PC-3 (cell line): ENCODE data around the gene GABBR2. TPM values are rescaled to one million over a fixed set of nuclear protein-coding genes. Genes with fewer than 3 reads are reported as not detected.

Experiments
- ATAC-seq: fragments of 200-7000 bp; cut with Tn5 transposase; 2 replicates; pipeline ENCODE4 v1.9.1; 2020; ENCODE audit warnings: mild to moderate bottlenecking, moderate library complexity
- BruUV-seq: library from RNA; stranded (reverse); fragments of 400-500 nt; replicated peaks from 2 replicates; lab custom pipeline; 2021; lab: Mats Ljungman, UMichigan
- CTCF ChIA-PET: fragments of 300-600 bp; sonication (Branson Sonifier 250); formaldehyde crosslinking; loops from one replicate; lab custom pipeline; 2022; ENCODE audit warnings: antibody characterized with exemption; lab: Charles Lee
- POLR2A ChIA-PET: fragments of 300-600 bp; sonication (Branson Sonifier 250); formaldehyde crosslinking; loops from one replicate; lab custom pipeline; 2022; ENCODE audit warnings: antibody characterized with exemption; ENCODE audit not compliant: unreplicated experiment; lab: Charles Lee
- DNase-seq: peaks from one replicate; pipeline ENCODE4 v3.0.0-alpha.2; 2015
- H2AFZ ChIP-seq: fragments of 300-600 bp; sonication (generic); 2 replicates; pipeline ENCODE4 v1.6.0; 2016; ENCODE audit warnings: antibody characterized with exemption, low read length
- H3F3A ChIP-seq: fragments of 300-600 bp; sonication (generic); one replicate; pipeline ENCODE4 v1.6.0; 2017; ENCODE audit warnings: antibody characterized with exemption, low read length, control low read depth, mild to moderate bottlenecking; ENCODE audit not compliant: unreplicated experiment
- H3K27ac ChIP-seq: fragments of 300-600 bp; sonication (generic); 2 replicates; pipeline ENCODE4 v1.5.1; 2016; ENCODE audit warnings: mild to moderate bottlenecking, low read length
- H3K27me3 ChIP-seq: fragments of 300-600 bp; sonication (generic); 2 replicates; pipeline ENCODE4 v1.6.1; 2016; ENCODE audit warnings: low read length, mixed read lengths
- H3K36me3 ChIP-seq: fragments of 300-600 bp; sonication (generic); 2 replicates; pipeline ENCODE4 v1.6.1; 2016; ENCODE audit warnings: low read depth, mixed run types, low read length, mixed read lengths
- H3K4me1 ChIP-seq: fragments of 300-600 bp; sonication (generic); 2 replicates; pipeline ENCODE4 v1.5.1; 2016; ENCODE audit warnings: low read length; ENCODE audit not compliant: insufficient read depth
- H3K4me2 ChIP-seq: fragments of 300-600 bp; sonication (generic); 2 replicates; pipeline ENCODE4 v1.6.0; 2016; ENCODE audit warnings: low read length
- H3K4me3 ChIP-seq: fragments of 300-600 bp; sonication (generic); 2 replicates; pipeline ENCODE4 v1.5.1; 2016; ENCODE audit warnings: mild to moderate bottlenecking, low read length, mixed read lengths
- H3K79me2 ChIP-seq: fragments of 300-600 bp; sonication (generic); 2 replicates; pipeline ENCODE4 v1.6.1; 2017; ENCODE audit warnings: low read length, mixed read lengths
- H3K9ac ChIP-seq: fragments of 300-600 bp; sonication (generic); 2 replicates; pipeline ENCODE4 v1.6.0; 2016; ENCODE audit warnings: mild to moderate bottlenecking, low read length
- H3K9me2 ChIP-seq: fragments of 300-600 bp; sonication (generic); replicated peaks from 2 replicates; pipeline ENCODE4 v1.6.1; 2016; ENCODE audit warnings: mixed run types, low read length, mixed read lengths
- H3K9me3 ChIP-seq: fragments of 300-600 bp; sonication (generic); 2 replicates; pipeline ENCODE4 v1.6.1; 2016; ENCODE audit warnings: low read length, mixed read lengths
- H4K20me1 ChIP-seq: fragments of 300-600 bp; sonication (generic); 2 replicates; pipeline ENCODE4 v1.6.1; 2016; ENCODE audit warnings: low read length, mixed read lengths
- EZH2 ChIP-seq: fragments of 300-600 bp; sonication (generic); IDR thresholded peaks from one replicate; pipeline ENCODE4 v1.6.1; 2017; ENCODE audit warnings: antibody characterized with exemption, mild to moderate bottlenecking, low read length; ENCODE audit not compliant: unreplicated experiment
- EZH2phosphoT487 ChIP-seq: fragments of 300-600 bp; sonication (generic); IDR thresholded peaks from 2 replicates; pipeline ENCODE4 v1.6.1; 2018; ENCODE audit warnings: mild to moderate bottlenecking, antibody characterized with exemption, low read length, borderline replicate concordance
- intact Hi-C: fragments of 100-400 bp; cut with micrococcal nuclease; formaldehyde crosslinking; loops from 2 replicates; pipeline ENCODE4 v1.9.0; 2023
- total RNA-seq: library from RNA; depleted of rRNA; stranded (reverse); fragments of >200 nt; gene quantifications from 2 replicates; pipeline ENCODE4 v1.2.3, GENCODE V29; 2014
- TF ChIP-seq, protein P1 (sequence below): fragments of 300-600 bp; sonication (generic); conservative IDR thresholded peaks from 2 replicates; pipeline ENCODE4 v1.5.1; 2017; ENCODE audit warnings: antibody characterized with exemption, low read depth, mild to moderate bottlenecking, low read length

Gene GABBR2
- total RNA-seq, 1 experiment from 2014 or later: 0.44 TPM

- BruUV-seq: no TSS peak
- H3K36me3 ChIP-seq: no peaks in the 10 kb centered on the region
- H3K27me3 ChIP-seq: no peaks in the 10 kb centered on the region; the same call in 1 of the 2 replicates
- no peak overlapping the region for H3K4me2 ChIP-seq
- DNase-seq (peak; percentile 70), ATAC-seq (peak; percentile 84)
- H3K4me1 ChIP-seq: peaks cover 16% of the 10 kb centered on the region
- no peak overlapping the region for H2AFZ ChIP-seq
- H3K27ac ChIP-seq: peak overlapping the region; percentile 38
- TF ChIP-seq EZH2phosphoT487 (no peak), EZH2 (no peak)
- no peaks in the 10 kb centered on the region for H3K9me3 ChIP-seq
- H3K9ac ChIP-seq: no peak overlapping the region
- intact Hi-C loops: no loop called here
- H3F3A ChIP-seq: no peaks in the 10 kb centered on the region
- ChIA-PET POLR2A (interaction anchor here (0.6 kb wide), 1 partner anchor 84 kb away, joined by 3 read pairs; no protein-coding TSS in a partner anchor), CTCF (interaction anchor here (0.5 kb wide), 1 partner anchor 95 kb away, joined by 3 read pairs; no protein-coding TSS in a partner anchor)
- no peaks in the 10 kb centered on the region for H3K79me2 ChIP-seq
- no peaks in the 10 kb centered on the region for H4K20me1 ChIP-seq
- H3K9me2 ChIP-seq: no peaks in the 10 kb centered on the region
- no peak overlapping the region for H3K4me3 ChIP-seq
These were observed 54.5 kb downstream of the GABBR2 start for GRCh38 chr9:98654247-98654646.

GRCh38 chr9:98652741-98653140 lies 56.0 kb downstream of the GABBR2 start:
- Histone ChIP-seq H3K36me3 (no peaks in the 10 kb centered on the region), H3K9me3 (no peaks in the 10 kb centered on the region), H3K9me2 (no peaks in the 10 kb centered on the region), H3K4me2 (no peak overlapping the region), H3F3A (no peaks in the 10 kb centered on the region), H3K27me3 (no peaks in the 10 kb centered on the region; the same call in 1 of the 2 replicates), H2AFZ (no peak overlapping the region), H3K4me1 (peaks cover 11% of the 10 kb centered on the region), H3K27ac (no peak overlapping the region), H3K79me2 (no peaks in the 10 kb centered on the region), H4K20me1 (no peaks in the 10 kb centered on the region), H3K4me3 (no peak overlapping the region), H3K9ac (no peak overlapping the region)
- intact Hi-C loops: no loop called here
- TF ChIP-seq EZH2phosphoT487 (no peak), EZH2 (no peak)
- TF ChIP-seq, protein P1, sequence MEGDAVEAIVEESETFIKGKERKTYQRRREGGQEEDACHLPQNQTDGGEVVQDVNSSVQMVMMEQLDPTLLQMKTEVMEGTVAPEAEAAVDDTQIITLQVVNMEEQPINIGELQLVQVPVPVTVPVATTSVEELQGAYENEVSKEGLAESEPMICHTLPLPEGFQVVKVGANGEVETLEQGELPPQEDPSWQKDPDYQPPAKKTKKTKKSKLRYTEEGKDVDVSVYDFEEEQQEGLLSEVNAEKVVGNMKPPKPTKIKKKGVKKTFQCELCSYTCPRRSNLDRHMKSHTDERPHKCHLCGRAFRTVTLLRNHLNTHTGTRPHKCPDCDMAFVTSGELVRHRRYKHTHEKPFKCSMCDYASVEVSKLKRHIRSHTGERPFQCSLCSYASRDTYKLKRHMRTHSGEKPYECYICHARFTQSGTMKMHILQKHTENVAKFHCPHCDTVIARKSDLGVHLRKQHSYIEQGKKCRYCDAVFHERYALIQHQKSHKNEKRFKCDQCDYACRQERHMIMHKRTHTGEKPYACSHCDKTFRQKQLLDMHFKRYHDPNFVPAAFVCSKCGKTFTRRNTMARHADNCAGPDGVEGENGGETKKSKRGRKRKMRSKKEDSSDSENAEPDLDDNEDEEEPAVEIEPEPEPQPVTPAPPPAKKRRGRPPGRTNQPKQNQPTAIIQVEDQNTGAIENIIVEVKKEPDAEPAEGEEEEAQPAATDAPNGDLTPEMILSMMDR: no peak
- ChIA-PET CTCF (no interaction called here), POLR2A (no interaction called here)
- DNase-seq (no peak), ATAC-seq (no peak)
- BruUV-seq: no TSS peak

DNA sequence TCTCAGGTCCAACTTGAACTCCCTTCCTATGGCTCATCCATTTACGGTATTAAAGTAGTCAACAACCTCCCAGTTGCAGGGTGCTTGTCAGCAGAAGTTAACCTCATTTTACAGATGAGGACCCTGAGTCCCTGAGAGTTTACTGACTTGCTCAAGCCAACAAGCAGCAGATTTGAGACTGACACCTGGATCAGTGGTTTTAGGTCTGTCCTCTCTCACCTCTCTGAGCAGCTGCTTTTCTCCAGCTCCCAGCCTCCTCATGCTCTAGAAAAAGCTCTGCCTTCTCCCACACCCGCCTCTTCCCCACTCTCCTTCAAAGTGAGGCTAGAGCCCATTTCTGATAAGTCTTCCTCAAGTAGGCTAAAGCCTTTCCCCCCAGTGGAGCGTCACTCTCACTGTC lies 56.4 kb downstream of the GABBR2 start:
- no TSS peak for BruUV-seq
- peaks cover 11% of the 10 kb centered on the region for H3K4me1 ChIP-seq
- ATAC-seq: no peak
- intact Hi-C loops: no loop called here
- POLR2A ChIA-PET: no interaction called here
- no peak overlapping the region for H2AFZ ChIP-seq
- H3K9me3 ChIP-seq: no peaks in the 10 kb centered on the region
- no peak overlapping the region for H3K9ac ChIP-seq
- CTCF ChIA-PET: no interaction called here
- no peak for DNase-seq
- H3K9me2 ChIP-seq: no peaks in the 10 kb centered on the region
- no peak overlapping the region for H3K4me2 ChIP-seq
- no peaks in the 10 kb centered on the region for H3F3A ChIP-seq
- no peaks in the 10 kb centered on the region for H3K36me3 ChIP-seq
- no peaks in the 10 kb centered on the region for H3K79me2 ChIP-seq
- H3K27me3 ChIP-seq: no peaks in the 10 kb centered on the region; the same call in 1 of the 2 replicates
- no peak overlapping the region for H3K4me3 ChIP-seq
- H3K27ac ChIP-seq: no peak overlapping the region
- H4K20me1 ChIP-seq: no peaks in the 10 kb centered on the region
- TF ChIP-seq, protein P1: no peak
- TF ChIP-seq EZH2phosphoT487 (no peak), EZH2 (no peak)
